ENCODE data around the gene ACKR4. TPM values are rescaled to one million over a fixed set of nuclear protein-coding genes. Genes with fewer than 3 reads are reported as not detected.
"Not testable (repeated sequence)": the region's sequence is repeated elsewhere in the genome, so short reads cannot be mapped to it uniquely, and the experiment has no call there.

The ACKR4 gene
- total RNA-seq, 1 experiment from 2014 or later = not detected

DNA sequence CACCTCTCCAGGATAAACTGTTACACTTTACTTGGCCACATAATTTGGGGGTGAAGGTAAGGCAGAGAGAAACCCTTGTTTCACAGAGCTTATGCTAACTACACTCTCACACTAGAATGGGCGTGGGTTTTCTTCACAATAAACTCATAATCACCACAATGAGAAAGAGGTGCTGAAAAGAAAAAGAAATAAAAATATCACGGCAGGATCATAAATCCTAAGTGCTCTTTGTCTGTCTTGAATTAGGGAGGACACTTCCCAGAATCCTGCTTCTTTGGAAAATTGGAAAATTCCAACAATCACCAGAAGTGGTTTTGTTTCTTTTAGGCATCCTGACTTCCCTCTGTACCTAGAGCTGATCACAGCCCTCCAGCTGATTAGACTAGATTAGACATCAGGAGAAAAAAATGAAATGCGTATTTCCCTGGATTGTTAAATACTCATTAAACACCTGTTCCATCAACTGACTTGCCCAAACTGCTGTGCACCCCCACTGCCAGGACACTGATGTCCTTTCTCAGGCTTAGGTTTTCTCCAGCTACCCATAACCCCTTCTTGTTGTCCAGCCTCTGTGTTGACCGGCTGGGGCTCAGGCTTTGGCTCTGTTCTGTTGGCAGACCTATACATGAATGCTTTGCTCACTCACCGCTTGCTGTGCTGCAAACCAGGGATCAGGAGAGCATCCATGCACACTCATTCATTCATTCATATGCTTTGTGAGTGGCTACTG lies 41.6 kb upstream of the ACKR4 start:
- intact Hi-C loops (cut with micrococcal nuclease; ENCODE audit: unreplicated experiment) = no loop called here

DNA sequence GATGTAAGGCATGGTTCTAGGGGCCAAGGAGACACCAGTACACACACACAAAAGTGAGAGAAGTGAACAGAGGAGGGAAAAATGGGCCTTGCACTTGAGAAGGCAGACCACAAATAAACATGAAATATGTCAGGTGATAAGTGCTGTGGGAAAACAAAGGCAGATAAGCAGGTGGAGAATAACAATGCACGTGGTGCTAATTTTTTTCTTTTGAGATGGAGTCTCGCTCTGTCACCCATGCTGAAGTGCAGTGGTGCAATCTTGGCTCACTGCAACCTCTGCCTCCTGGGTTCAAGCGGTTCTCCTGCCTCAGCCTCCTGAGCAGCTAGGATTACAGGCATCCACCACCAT lies 41.1 kb upstream of the ACKR4 start:
- H4K20me1 ChIP-seq (ENCODE audit: insufficient read depth); H3K9me3 ChIP-seq (ENCODE audit: insufficient read depth, low read depth); H3K27ac ChIP-seq; DNase-seq; H2AFZ ChIP-seq; H3K4me1 ChIP-seq (replicated peaks; ENCODE audit: insufficient read depth); POLR2A ChIA-PET (ENCODE audit: unreplicated experiment); BruUV-seq (replicated peaks); H3F3A ChIP-seq (ENCODE audit: insufficient read depth, low read depth); H3K36me3 ChIP-seq (ENCODE audit: low read depth); CTCF ChIA-PET; H3K4me3 ChIP-seq; H3K4me2 ChIP-seq; H3K79me2 ChIP-seq (ENCODE audit: low read depth); H3K9me2 ChIP-seq (ENCODE audit: insufficient read depth); intact Hi-C loops (cut with micrococcal nuclease; ENCODE audit: unreplicated experiment); H3K27me3 ChIP-seq (ENCODE audit: insufficient read depth, low read depth): not testable (repeated sequence)

More for the DNA sequence above, 41.6 kb upstream of the ACKR4 start:
- Histone ChIP-seq H3K4me3 (no peak overlapping the region), H2AFZ (no peak overlapping the region), H3K27me3 (ENCODE audit: insufficient read depth, low read depth) (no peaks in the 10 kb centered on the region), H3K9me3 (ENCODE audit: insufficient read depth, low read depth) (no peaks in the 10 kb centered on the region), H3K9me2 (ENCODE audit: insufficient read depth) (no peaks in the 10 kb centered on the region), H3K36me3 (ENCODE audit: low read depth) (no peaks in the 10 kb centered on the region), H3K27ac (no peak overlapping the region), H3K79me2 (ENCODE audit: low read depth) (no peaks in the 10 kb centered on the region), H4K20me1 (ENCODE audit: insufficient read depth) (no peaks in the 10 kb centered on the region), H3K4me2 (no peak overlapping the region), H3K4me1 (replicated peaks; ENCODE audit: insufficient read depth) (0 out of 2 replicates have a peak, but pooled peaks cover 1% of the 10 kb centered on the region), H3F3A (ENCODE audit: insufficient read depth, low read depth) (no peaks in the 10 kb centered on the region)
- BruUV-seq (replicated peaks) = no TSS peak
- ChIA-PET POLR2A (ENCODE audit: unreplicated experiment) (no interaction called here), CTCF (no interaction called here)
- no peak for TF ChIP-seq EZH2 (IDR thresholded peaks at IDR 0.05; ENCODE audit: low read depth)
- TF ChIP-seq, protein P1, sequence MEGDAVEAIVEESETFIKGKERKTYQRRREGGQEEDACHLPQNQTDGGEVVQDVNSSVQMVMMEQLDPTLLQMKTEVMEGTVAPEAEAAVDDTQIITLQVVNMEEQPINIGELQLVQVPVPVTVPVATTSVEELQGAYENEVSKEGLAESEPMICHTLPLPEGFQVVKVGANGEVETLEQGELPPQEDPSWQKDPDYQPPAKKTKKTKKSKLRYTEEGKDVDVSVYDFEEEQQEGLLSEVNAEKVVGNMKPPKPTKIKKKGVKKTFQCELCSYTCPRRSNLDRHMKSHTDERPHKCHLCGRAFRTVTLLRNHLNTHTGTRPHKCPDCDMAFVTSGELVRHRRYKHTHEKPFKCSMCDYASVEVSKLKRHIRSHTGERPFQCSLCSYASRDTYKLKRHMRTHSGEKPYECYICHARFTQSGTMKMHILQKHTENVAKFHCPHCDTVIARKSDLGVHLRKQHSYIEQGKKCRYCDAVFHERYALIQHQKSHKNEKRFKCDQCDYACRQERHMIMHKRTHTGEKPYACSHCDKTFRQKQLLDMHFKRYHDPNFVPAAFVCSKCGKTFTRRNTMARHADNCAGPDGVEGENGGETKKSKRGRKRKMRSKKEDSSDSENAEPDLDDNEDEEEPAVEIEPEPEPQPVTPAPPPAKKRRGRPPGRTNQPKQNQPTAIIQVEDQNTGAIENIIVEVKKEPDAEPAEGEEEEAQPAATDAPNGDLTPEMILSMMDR (conservative IDR thresholded peaks at IDR 0.05) = no peak
- no peak for DNase-seq

DNA sequence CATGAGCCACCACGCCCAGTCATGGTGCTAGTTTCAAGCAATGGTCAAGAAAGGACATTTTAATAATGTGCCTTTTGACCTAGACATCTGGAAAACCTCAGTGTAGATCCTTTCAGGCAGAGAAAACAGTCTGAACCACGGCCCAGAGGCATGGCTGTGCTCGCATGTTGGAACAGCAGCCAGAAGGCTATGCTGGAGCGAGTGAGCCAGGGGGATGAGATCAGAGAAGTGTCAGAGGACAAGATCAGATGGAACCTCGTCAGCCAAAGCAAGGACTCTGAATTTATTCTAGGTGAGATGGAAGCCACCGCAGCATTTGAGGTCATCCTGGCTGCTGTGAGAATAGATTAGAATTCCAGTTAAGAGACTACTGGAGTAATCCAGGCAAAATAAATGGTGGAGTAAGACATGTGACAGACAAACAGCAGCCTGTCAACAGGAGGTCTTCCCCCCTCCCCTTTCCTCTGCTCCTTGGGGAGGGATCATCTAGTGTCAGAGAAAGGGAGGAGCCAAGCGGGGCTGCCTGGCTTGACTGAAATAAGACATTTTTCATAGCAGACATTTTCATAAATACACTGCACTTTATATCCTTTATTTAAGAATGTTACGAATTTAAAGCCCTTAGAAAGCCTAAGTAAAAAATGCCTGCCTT lies 40.4 kb upstream of the ACKR4 start:
- H3F3A ChIP-seq (ENCODE audit: insufficient read depth, low read depth) = no peaks in the 10 kb centered on the region
- H3K9me2 ChIP-seq (ENCODE audit: insufficient read depth) = no peaks in the 10 kb centered on the region

More for the DNA sequence above, 40.4 kb upstream of the ACKR4 start:
- H2AFZ ChIP-seq = no peak overlapping the region
- TF ChIP-seq EZH2 (IDR thresholded peaks at IDR 0.05; ENCODE audit: low read depth) = no peak
- TF ChIP-seq, protein P1 (conservative IDR thresholded peaks at IDR 0.05) = no peak
- ChIA-PET POLR2A (ENCODE audit: unreplicated experiment) (no interaction called here), CTCF (no interaction called here)
- H3K4me3 ChIP-seq = no peak overlapping the region
- BruUV-seq (replicated peaks) = no TSS peak
- no peaks in the 10 kb centered on the region for H4K20me1 ChIP-seq (ENCODE audit: insufficient read depth)
- no peaks in the 10 kb centered on the region for H3K36me3 ChIP-seq (ENCODE audit: low read depth)
- no peak overlapping the region for H3K27ac ChIP-seq
- H3K27me3 ChIP-seq (ENCODE audit: insufficient read depth, low read depth) = no peaks in the 10 kb centered on the region
- intact Hi-C loops (cut with micrococcal nuclease; ENCODE audit: unreplicated experiment) = no loop called here
- H3K4me2 ChIP-seq = no peak overlapping the region
- no peaks in the 10 kb centered on the region for H3K9me3 ChIP-seq (ENCODE audit: insufficient read depth, low read depth)
- H3K79me2 ChIP-seq (ENCODE audit: low read depth) = no peaks in the 10 kb centered on the region
- H3K4me1 ChIP-seq (replicated peaks; ENCODE audit: insufficient read depth) = no peaks in the 10 kb centered on the region
- DNase-seq = no peak

All from PC-9 (cell line).